Panc1 (cell line): Measurements from ENCODE around the gene PPIE. TPM values are rescaled to one million over a fixed set of nuclear protein-coding genes. Genes with fewer than 3 reads are reported as not detected.

Experiments
- ATAC-seq: fragments of 200-7000 bp; cut with Tn5 transposase; 2 replicates; pipeline ENCODE4 v1.9.1; 2020; ENCODE audit warnings: mild to moderate bottlenecking, moderate library complexity
- BruUV-seq: library from RNA; stranded (reverse); fragments of 400-500 nt; replicated peaks from 2 replicates; lab custom pipeline; 2021; lab: Mats Ljungman, UMichigan
- CTCF ChIA-PET: fragments of 300-600 bp; sonication (Branson Sonifier 250); formaldehyde crosslinking; loops from one replicate; lab custom pipeline; 2022; ENCODE audit warnings: antibody characterized with exemption; lab: Charles Lee
- POLR2A ChIA-PET: fragments of 300-600 bp; sonication (Branson Sonifier 250); formaldehyde crosslinking; loops from one replicate; lab custom pipeline; 2022; ENCODE audit warnings: antibody characterized with exemption; lab: Charles Lee
- DNase-seq: peaks from one replicate; pipeline ENCODE4 v3.0.0-alpha.2; 2010; ENCODE audit warnings: low read depth, low spot score
- H3K27ac ChIP-seq: 2 replicates; pipeline ENCODE4 v1.5.1; 2011; ENCODE audit warnings: mild to moderate bottlenecking, low read length, inconsistent platforms
- H3K27me3 ChIP-seq: fragments of 200-500 bp; sonication (Bioruptor generic); 2 replicates; pipeline ENCODE4 v1.6.0; 2014; ENCODE audit warnings: low read length, inconsistent platforms; ENCODE audit not compliant: control insufficient read depth, insufficient read depth
- H3K36me3 ChIP-seq: fragments of 200-500 bp; sonication (Bioruptor generic); 2 replicates; pipeline ENCODE4 v1.5.1; 2014; ENCODE audit warnings: inconsistent platforms, mild to moderate bottlenecking, low read length, moderate library complexity; ENCODE audit not compliant: control insufficient read depth, insufficient read depth
- H3K4me1 ChIP-seq: 2 replicates; pipeline ENCODE4 v1.5.1; 2011; ENCODE audit warnings: inconsistent platforms, mild to moderate bottlenecking, low read length, moderate library complexity; ENCODE audit not compliant: control insufficient read depth, insufficient read depth
- H3K4me3 ChIP-seq, 2 experiments: 2 replicates each; pipeline ENCODE4 v1.5.1; 2011 to 2012; ENCODE audit warnings: low read depth in 2 of 2, low read length in 2 of 2, mild to moderate bottlenecking in 2 of 2, inconsistent platforms in 1 of 2, moderate library complexity in 1 of 2
- H3K9me3 ChIP-seq: fragments of 200-500 bp; sonication (Bioruptor generic); 2 replicates; pipeline ENCODE4 v1.5.1; 2014; ENCODE audit warnings: low read depth, mild to moderate bottlenecking, inconsistent platforms, low read length, moderate library complexity; ENCODE audit not compliant: control insufficient read depth, insufficient read depth
- POLR2AphosphoS5 ChIP-seq: IDR thresholded peaks from 2 replicates; pipeline ENCODE4 v1.6.1; 2012; ENCODE audit warnings: mild to moderate bottlenecking, low read depth, low read length, moderate library complexity
- SIN3A ChIP-seq: IDR thresholded peaks from 2 replicates; pipeline ENCODE4 v1.6.1; 2012; ENCODE audit warnings: low read depth, mild to moderate bottlenecking, low read length, moderate library complexity, borderline replicate concordance; ENCODE audit not compliant: insufficient read depth
- TCF7L2 ChIP-seq: IDR thresholded peaks from 2 replicates; pipeline ENCODE4 v1.6.1; 2011; ENCODE audit warnings: mild to moderate bottlenecking, low read depth, low read length, inconsistent platforms
- in situ Hi-C: cut with HindIII; loops from 2 replicates; pipeline ENCODE4 v1.10.0; 2016; ENCODE audit warnings: low sequenced_read_pairs, low pct_unique_long_range_greater_than_20kb
- intact Hi-C: fragments of 100-400 bp; cut with micrococcal nuclease; formaldehyde crosslinking; loops from one replicate; pipeline ENCODE4 v1.10.0; 2022; ENCODE audit not compliant: unreplicated experiment
- total RNA-seq: library from RNA; stranded (reverse); gene quantifications from one replicate; pipeline ENCODE4 v1.2.1, GENCODE V29; 2021; ENCODE audit not compliant: unreplicated experiment
- TF ChIP-seq, protein P1 (sequence below): fragments of 450-650 bp; IDR thresholded peaks from 2 replicates; pipeline ENCODE4 v1.5.1; 2017; ENCODE audit warnings: mild to moderate bottlenecking
- TF ChIP-seq, protein P2 (sequence below), 2 experiments: IDR thresholded peaks; 2 replicates each; pipeline ENCODE4 v1.6.1; 2011 to 2012; ENCODE audit warnings: low read depth in 2 of 2, control low read depth in 1 of 2, low read length in 1 of 2, mild to moderate bottlenecking in 1 of 2, moderate library complexity in 1 of 2; ENCODE audit not compliant: insufficient read depth in 1 of 2

The PPIE gene
- total RNA-seq, 1 experiment from 2014 or later: 53.0 TPM

GRCh38 chr1:39729030-39729429 lies 9.7 kb upstream of the PPIE start:
- H3K27ac ChIP-seq: no peak overlapping the region
- POLR2A ChIA-PET: no interaction called here
- H3K36me3 ChIP-seq: no peaks in the 10 kb centered on the region
- in situ Hi-C loops: no loop called here
- intact Hi-C loops: no loop called here
- no peak overlapping the region for H3K4me3 ChIP-seq
- H3K4me1 ChIP-seq: no peaks in the 10 kb centered on the region
- CTCF ChIA-PET: no interaction called here
- peaks cover 8% of the 10 kb centered on the region for H3K27me3 ChIP-seq
- TF ChIP-seq TCF7L2 (no peak), SIN3A (no peak), POLR2AphosphoS5 (no peak)
- TF ChIP-seq, protein P1, sequence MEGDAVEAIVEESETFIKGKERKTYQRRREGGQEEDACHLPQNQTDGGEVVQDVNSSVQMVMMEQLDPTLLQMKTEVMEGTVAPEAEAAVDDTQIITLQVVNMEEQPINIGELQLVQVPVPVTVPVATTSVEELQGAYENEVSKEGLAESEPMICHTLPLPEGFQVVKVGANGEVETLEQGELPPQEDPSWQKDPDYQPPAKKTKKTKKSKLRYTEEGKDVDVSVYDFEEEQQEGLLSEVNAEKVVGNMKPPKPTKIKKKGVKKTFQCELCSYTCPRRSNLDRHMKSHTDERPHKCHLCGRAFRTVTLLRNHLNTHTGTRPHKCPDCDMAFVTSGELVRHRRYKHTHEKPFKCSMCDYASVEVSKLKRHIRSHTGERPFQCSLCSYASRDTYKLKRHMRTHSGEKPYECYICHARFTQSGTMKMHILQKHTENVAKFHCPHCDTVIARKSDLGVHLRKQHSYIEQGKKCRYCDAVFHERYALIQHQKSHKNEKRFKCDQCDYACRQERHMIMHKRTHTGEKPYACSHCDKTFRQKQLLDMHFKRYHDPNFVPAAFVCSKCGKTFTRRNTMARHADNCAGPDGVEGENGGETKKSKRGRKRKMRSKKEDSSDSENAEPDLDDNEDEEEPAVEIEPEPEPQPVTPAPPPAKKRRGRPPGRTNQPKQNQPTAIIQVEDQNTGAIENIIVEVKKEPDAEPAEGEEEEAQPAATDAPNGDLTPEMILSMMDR: no peak
- TF ChIP-seq, protein P2, sequence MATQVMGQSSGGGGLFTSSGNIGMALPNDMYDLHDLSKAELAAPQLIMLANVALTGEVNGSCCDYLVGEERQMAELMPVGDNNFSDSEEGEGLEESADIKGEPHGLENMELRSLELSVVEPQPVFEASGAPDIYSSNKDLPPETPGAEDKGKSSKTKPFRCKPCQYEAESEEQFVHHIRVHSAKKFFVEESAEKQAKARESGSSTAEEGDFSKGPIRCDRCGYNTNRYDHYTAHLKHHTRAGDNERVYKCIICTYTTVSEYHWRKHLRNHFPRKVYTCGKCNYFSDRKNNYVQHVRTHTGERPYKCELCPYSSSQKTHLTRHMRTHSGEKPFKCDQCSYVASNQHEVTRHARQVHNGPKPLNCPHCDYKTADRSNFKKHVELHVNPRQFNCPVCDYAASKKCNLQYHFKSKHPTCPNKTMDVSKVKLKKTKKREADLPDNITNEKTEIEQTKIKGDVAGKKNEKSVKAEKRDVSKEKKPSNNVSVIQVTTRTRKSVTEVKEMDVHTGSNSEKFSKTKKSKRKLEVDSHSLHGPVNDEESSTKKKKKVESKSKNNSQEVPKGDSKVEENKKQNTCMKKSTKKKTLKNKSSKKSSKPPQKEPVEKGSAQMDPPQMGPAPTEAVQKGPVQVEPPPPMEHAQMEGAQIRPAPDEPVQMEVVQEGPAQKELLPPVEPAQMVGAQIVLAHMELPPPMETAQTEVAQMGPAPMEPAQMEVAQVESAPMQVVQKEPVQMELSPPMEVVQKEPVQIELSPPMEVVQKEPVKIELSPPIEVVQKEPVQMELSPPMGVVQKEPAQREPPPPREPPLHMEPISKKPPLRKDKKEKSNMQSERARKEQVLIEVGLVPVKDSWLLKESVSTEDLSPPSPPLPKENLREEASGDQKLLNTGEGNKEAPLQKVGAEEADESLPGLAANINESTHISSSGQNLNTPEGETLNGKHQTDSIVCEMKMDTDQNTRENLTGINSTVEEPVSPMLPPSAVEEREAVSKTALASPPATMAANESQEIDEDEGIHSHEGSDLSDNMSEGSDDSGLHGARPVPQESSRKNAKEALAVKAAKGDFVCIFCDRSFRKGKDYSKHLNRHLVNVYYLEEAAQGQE (IDR thresholded peaks at IDR 0.05; ENCODE audit: insufficient read depth in 1 of 2, low read depth in 2 of 2, low read length in 1 of 2): no peak
- H3K9me3 ChIP-seq: no peaks in the 10 kb centered on the region
- ATAC-seq (no peak), DNase-seq (no peak)
- BruUV-seq: no TSS peak

DNA sequence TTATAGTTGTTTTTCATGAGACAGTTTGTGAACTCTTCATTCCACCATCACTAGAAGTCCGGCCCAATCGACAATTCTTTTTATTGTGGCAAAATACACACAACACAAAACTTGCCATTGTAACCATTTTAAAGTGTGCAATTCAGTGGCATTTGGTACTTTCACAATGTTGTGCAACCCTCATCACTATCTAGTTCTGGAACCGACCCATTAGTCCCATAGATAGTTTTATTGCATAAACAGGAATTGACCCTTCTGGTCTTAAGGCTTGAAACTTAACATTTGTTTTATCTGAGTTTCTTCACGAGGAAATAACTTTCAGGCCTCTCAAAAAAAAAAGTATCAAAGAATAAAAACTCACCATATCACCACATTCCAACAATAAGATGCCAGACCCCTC lies 8.8 kb upstream of the PPIE start:
- Histone ChIP-seq H3K27me3 (peaks cover 8% of the 10 kb centered on the region), H3K4me3 (no peak overlapping the region), H3K9me3 (no peaks in the 10 kb centered on the region), H3K36me3 (no peaks in the 10 kb centered on the region), H3K27ac (no peak overlapping the region), H3K4me1 (no peaks in the 10 kb centered on the region)
- in situ Hi-C loops (no loop called here), intact Hi-C loops (no loop called here)
- ChIA-PET CTCF (no interaction called here), POLR2A (no interaction called here)
- DNase-seq (no peak), ATAC-seq (no peak)
- TF ChIP-seq, protein P2 (IDR thresholded peaks at IDR 0.05; ENCODE audit: insufficient read depth in 1 of 2, low read depth in 2 of 2, low read length in 1 of 2): no peak
- TF ChIP-seq POLR2AphosphoS5: no peak
- no peak for TF ChIP-seq TCF7L2
- TF ChIP-seq, protein P1: no peak
- no peak for TF ChIP-seq SIN3A
- BruUV-seq: no TSS peak
